ENCODE data around the gene SHANK1.
A peak's percentile ranks its signal among the peaks of the same experiment; 100 is the strongest.

Gene SHANK1

GRCh38 chr19:50652722-50653121 lies 66.9 kb downstream of the SHANK1 start:
- peaks cover 3% of the 10 kb centered on the region for H3K4me1 ChIP-seq (ENCODE audit: insufficient read depth, low read length, poor library complexity, severe bottlenecking)
- no peaks in the 10 kb centered on the region for H3K79me2 ChIP-seq (ENCODE audit: insufficient read depth, low read length)
- TF ChIP-seq EZH2phosphoT487 (IDR thresholded peaks at IDR 0.05; ENCODE audit: borderline replicate concordance): no peak
- H3K4me3 ChIP-seq (ENCODE audit: low read length, poor library complexity, severe bottlenecking): no peak overlapping the region
- no peaks in the 10 kb centered on the region for H3K9me2 ChIP-seq (replicated peaks; ENCODE audit: low read depth, low read length)
- H3K9ac ChIP-seq (ENCODE audit: low read depth, low read length, poor library complexity, severe bottlenecking): no peak overlapping the region
- no peak overlapping the region for H2AFZ ChIP-seq (ENCODE audit: low read length)
- no peaks in the 10 kb centered on the region for H3K36me3 ChIP-seq (ENCODE audit: insufficient read depth, low read length)
- no peaks in the 10 kb centered on the region for H3F3A ChIP-seq (ENCODE audit: low read depth)
- H3K9me3 ChIP-seq (ENCODE audit: insufficient read depth, low read depth, low read length): no peaks in the 10 kb centered on the region
- no peaks in the 10 kb centered on the region for H4K20me1 ChIP-seq (ENCODE audit: insufficient read depth, low read length, poor library complexity, severe bottlenecking)
- no peak overlapping the region for H3K4me2 ChIP-seq (ENCODE audit: low read depth, low read length, poor library complexity, severe bottlenecking)
- no peaks in the 10 kb centered on the region for H3K27me3 ChIP-seq (ENCODE audit: insufficient read depth, low read length, poor library complexity, severe bottlenecking)

- Histone ChIP-seq H3K9me3 (ENCODE audit: insufficient read depth, low read depth, low read length) (no peaks in the 10 kb centered on the region), H3K36me3 (ENCODE audit: insufficient read depth, low read length) (no peaks in the 10 kb centered on the region), H3K4me1 (ENCODE audit: insufficient read depth, low read length, poor library complexity, severe bottlenecking) (peaks cover 3% of the 10 kb centered on the region), H3K27me3 (ENCODE audit: insufficient read depth, low read length, poor library complexity, severe bottlenecking) (no peaks in the 10 kb centered on the region), H4K20me1 (ENCODE audit: insufficient read depth, low read length, poor library complexity, severe bottlenecking) (no peaks in the 10 kb centered on the region), H3K4me2 (ENCODE audit: low read depth, low read length, poor library complexity, severe bottlenecking) (no peak overlapping the region), H2AFZ (ENCODE audit: low read length) (no peak overlapping the region), H3K79me2 (ENCODE audit: insufficient read depth, low read length) (no peaks in the 10 kb centered on the region), H3K9ac (ENCODE audit: low read depth, low read length, poor library complexity, severe bottlenecking) (no peak overlapping the region), H3K4me3 (ENCODE audit: low read length, poor library complexity, severe bottlenecking) (no peak overlapping the region), H3K9me2 (replicated peaks; ENCODE audit: low read depth, low read length) (no peaks in the 10 kb centered on the region), H3F3A (ENCODE audit: low read depth) (no peaks in the 10 kb centered on the region)
- no peak for TF ChIP-seq EZH2phosphoT487 (IDR thresholded peaks at IDR 0.05; ENCODE audit: borderline replicate concordance)
- TF ChIP-seq, protein P1, sequence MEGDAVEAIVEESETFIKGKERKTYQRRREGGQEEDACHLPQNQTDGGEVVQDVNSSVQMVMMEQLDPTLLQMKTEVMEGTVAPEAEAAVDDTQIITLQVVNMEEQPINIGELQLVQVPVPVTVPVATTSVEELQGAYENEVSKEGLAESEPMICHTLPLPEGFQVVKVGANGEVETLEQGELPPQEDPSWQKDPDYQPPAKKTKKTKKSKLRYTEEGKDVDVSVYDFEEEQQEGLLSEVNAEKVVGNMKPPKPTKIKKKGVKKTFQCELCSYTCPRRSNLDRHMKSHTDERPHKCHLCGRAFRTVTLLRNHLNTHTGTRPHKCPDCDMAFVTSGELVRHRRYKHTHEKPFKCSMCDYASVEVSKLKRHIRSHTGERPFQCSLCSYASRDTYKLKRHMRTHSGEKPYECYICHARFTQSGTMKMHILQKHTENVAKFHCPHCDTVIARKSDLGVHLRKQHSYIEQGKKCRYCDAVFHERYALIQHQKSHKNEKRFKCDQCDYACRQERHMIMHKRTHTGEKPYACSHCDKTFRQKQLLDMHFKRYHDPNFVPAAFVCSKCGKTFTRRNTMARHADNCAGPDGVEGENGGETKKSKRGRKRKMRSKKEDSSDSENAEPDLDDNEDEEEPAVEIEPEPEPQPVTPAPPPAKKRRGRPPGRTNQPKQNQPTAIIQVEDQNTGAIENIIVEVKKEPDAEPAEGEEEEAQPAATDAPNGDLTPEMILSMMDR (conservative IDR thresholded peaks at IDR 0.05; ENCODE audit: low read length): no peak
These were observed 68.4 kb downstream of the SHANK1 start for GRCh38 chr19:50651174-50651573.

DNA sequence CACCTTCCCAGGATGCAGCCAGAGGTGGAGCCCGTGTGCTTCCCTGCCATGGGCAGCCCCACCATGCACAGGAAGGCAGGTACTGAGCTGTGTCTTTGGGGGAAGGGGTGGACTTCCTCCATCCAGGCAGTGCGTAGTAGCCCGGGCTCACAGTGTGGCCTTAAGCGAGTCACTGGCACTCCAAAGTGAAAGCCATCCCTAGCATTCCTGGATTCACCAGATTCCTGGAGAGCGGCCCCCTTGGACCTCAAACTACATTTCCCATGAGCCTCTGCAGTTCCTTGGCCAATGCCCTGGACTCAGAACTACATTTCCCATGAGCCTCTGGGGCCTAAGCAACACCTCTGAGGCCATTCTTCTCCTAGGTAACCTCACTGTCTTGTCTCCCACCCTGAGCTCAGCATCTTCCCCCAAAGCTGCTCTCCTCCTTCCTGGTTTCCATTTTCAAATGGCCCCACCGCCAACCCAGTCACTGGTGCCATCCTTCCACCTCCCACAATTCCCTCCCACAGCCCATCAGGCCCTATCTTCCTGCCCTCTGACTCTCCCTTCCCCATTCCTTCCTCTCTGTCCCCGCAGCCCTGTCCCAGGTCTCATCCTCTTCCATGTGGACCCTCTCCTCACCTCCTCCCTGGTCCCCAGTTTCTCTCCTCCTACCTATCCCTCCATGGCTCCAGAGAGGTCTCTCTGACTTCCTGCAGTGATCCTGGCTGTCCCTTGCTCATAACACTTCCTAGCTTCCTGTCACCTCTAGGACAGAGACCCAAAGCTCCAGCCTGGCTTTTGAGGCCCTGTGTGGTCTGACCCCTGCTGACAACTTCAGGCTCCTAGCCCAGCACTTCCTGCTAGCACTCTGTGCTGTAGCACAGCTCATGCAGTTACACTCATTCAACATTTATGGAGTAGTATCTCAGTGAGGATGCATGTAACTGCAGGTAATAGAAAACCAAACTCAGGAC lies 69.9 kb downstream of the SHANK1 start, which contains the start of gene C19orf81:
Gene C19orf81, plus strand, starts transcription at position 13 of the 959 bp plus-strand sequence. Its CDS starts 0 bp downstream, at position 13.
- no peaks in the 10 kb centered on the region for H4K20me1 ChIP-seq (ENCODE audit: insufficient read depth, low read length, poor library complexity, severe bottlenecking)
- peaks cover 3% of the 10 kb centered on the region for H3K4me1 ChIP-seq (ENCODE audit: insufficient read depth, low read length, poor library complexity, severe bottlenecking)
- TF ChIP-seq, protein P1 (conservative IDR thresholded peaks at IDR 0.05; ENCODE audit: low read length): no peak
- no peak for TF ChIP-seq EZH2phosphoT487 (IDR thresholded peaks at IDR 0.05; ENCODE audit: borderline replicate concordance)
- no peaks in the 10 kb centered on the region for H3K36me3 ChIP-seq (ENCODE audit: insufficient read depth, low read length)
- peak within 1 kb of the TSS; percentile 80 for H2AFZ ChIP-seq (ENCODE audit: low read length)
- no peak within 1 kb of the TSS for H3K9ac ChIP-seq (ENCODE audit: low read depth, low read length, poor library complexity, severe bottlenecking)
- H3K9me2 ChIP-seq (replicated peaks; ENCODE audit: low read depth, low read length): no peaks in the 10 kb centered on the region
- no peaks in the 10 kb centered on the region for H3K79me2 ChIP-seq (ENCODE audit: insufficient read depth, low read length)
- no peak within 1 kb of the TSS for H3K4me3 ChIP-seq (ENCODE audit: low read length, poor library complexity, severe bottlenecking)
- no peaks in the 10 kb centered on the region for H3F3A ChIP-seq (ENCODE audit: low read depth)
- no peak within 1 kb of the TSS for H3K4me2 ChIP-seq (ENCODE audit: low read depth, low read length, poor library complexity, severe bottlenecking)
- no peaks in the 10 kb centered on the region for H3K9me3 ChIP-seq (ENCODE audit: insufficient read depth, low read depth, low read length)
- no peaks in the 10 kb centered on the region for H3K27me3 ChIP-seq (ENCODE audit: insufficient read depth, low read length, poor library complexity, severe bottlenecking)
